ENCODE data around the gene CLPTM1L.

The CLPTM1L gene
- long read RNA-seq, donor 1, transcript CLPTM1L-201 (17 exons, 2,500 nt), result major isoform, 17 of 18 reads
- long read RNA-seq, donor 1, partial matches to known transcripts, result 0 of 18 reads
- long read RNA-seq, donor 1, other reads (novel, unspliced or antisense), result 0 of 18 reads
- long read RNA-seq, donor 2, transcript CLPTM1L-201 (17 exons, 2,500 nt), result major isoform, 23 of 28 reads
- long read RNA-seq, donor 2, partial matches to known transcripts, result 0 of 28 reads
- long read RNA-seq, donor 2, other reads (novel, unspliced or antisense), result 0 of 28 reads
- long read RNA-seq, donor 3, transcript CLPTM1L-201 (17 exons, 2,500 nt), result major isoform, 13 of 18 reads
- long read RNA-seq, donor 3, transcript CLPTM1L-204 (8 exons, 742 nt), result minor isoform, 5 of 18 reads
- long read RNA-seq, donor 3, partial matches to known transcripts, result 0 of 18 reads
- long read RNA-seq, donor 3, other reads (novel, unspliced or antisense), result 0 of 18 reads
- long read RNA-seq, donor 4, transcript CLPTM1L-201 (17 exons, 2,500 nt), result major isoform, 18 of 23 reads
- long read RNA-seq, donor 4, partial matches to known transcripts, result 0 of 23 reads
- long read RNA-seq, donor 4, other reads (novel, unspliced or antisense), result 0 of 23 reads
- long read RNA-seq, donor 5, transcript CLPTM1L-204 (8 exons, 742 nt), result minor isoform, 10 of 39 reads
- long read RNA-seq, donor 5, transcript CLPTM1L-201 (17 exons, 2,500 nt), result major isoform, 28 of 39 reads
- long read RNA-seq, donor 5, partial matches to known transcripts, result 0 of 39 reads
- long read RNA-seq, donor 5, other reads (novel, unspliced or antisense), result 0 of 39 reads
- long read RNA-seq, donor 6, transcript CLPTM1L-201 (17 exons, 2,500 nt), result major isoform, 20 of 35 reads
- long read RNA-seq, donor 6, partial matches to known transcripts, result 7 of 35 reads
- long read RNA-seq, donor 6, other reads (novel, unspliced or antisense), result 6 of 35 reads
- long read RNA-seq, donor 7, transcript CLPTM1L-201 (17 exons, 2,500 nt), result major isoform, 30 of 47 reads
- long read RNA-seq, donor 7, partial matches to known transcripts, result 9 of 47 reads
- long read RNA-seq, donor 7, other reads (novel, unspliced or antisense), result 0 of 47 reads
- long read RNA-seq, donor 8, transcript CLPTM1L-201 (17 exons, 2,500 nt), result major isoform, 24 of 34 reads
- long read RNA-seq, donor 8, transcript CLPTM1L-204 (8 exons, 742 nt), result minor isoform, 9 of 34 reads
- long read RNA-seq, donor 8, partial matches to known transcripts, result 0 of 34 reads
- long read RNA-seq, donor 8, other reads (novel, unspliced or antisense), result 0 of 34 reads

- peak; percentile 92 for DNase-seq
These were observed at the start of gene CLPTM1L for GRCh38 chr5:1344975-1345838. TSS of gene CLPTM1L (minus strand) at chr5:1345099. CDS start at chr5:1344841, 258 bp downstream.

- no peak for DNase-seq
These were observed 48.9 kb upstream of the CLPTM1L start for GRCh38 chr5:1393571-1394501.

DNA sequence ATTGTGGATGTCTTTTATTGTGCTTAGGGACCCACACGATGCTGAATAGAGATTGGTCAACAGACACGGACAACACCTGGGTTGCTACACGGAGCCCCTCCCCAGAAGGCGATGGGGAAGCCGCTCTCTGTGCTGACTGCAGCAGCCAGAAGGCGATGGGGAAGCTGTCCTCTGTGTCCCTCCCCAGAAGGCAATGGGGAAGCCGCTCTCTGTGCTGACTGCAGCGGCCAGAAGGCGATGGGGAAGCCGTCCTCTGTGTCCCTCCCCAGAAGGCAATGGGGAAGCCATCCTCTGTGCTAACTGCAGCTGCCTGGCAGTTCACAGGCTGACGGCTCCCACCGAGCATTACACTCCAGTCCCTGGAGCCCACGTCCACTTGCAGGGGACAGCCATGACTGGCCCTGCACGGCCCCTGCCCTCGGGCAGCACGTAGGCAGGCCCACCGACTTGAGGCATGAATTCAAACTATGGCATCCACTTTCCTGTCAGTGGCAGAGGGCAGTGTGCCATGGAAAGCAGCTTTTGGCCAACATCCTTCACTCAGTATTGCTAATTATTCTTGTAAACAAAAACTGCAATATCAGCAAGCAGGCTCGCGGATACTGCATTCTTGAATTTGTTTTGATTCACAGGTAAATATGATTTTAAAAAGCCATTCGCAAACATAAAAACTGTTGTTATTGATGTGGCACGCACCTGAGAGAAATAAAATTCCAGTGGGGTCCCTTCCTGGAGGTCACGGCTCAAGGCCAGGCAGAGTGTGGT is 48.1 kb upstream of the CLPTM1L start:
- no peak for DNase-seq

DNA sequence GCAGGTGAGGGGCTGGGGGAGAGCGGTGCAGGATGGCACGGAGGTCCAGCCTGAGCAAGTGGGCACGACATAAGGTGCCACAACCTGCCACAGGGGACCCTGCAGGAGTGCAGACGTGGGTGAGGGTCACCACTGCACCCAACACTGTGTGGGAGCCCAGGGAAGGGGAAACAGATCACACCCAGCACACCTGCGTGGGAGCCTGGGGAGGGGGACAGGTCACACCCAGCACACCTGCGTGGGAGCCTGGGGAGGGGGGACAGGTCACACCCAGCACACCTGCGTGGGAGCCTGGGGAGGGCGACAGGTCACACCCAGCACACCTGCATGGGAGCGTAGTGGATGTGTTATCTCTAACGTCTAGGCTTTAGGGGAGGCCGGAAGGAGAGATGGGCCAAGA is 47.4 kb upstream of the CLPTM1L start:
- DNase-seq, result no peak

GRCh38 chr5:1391691-1392090 is 46.8 kb upstream of the CLPTM1L start:
- DNase-seq, result no peak

DNA sequence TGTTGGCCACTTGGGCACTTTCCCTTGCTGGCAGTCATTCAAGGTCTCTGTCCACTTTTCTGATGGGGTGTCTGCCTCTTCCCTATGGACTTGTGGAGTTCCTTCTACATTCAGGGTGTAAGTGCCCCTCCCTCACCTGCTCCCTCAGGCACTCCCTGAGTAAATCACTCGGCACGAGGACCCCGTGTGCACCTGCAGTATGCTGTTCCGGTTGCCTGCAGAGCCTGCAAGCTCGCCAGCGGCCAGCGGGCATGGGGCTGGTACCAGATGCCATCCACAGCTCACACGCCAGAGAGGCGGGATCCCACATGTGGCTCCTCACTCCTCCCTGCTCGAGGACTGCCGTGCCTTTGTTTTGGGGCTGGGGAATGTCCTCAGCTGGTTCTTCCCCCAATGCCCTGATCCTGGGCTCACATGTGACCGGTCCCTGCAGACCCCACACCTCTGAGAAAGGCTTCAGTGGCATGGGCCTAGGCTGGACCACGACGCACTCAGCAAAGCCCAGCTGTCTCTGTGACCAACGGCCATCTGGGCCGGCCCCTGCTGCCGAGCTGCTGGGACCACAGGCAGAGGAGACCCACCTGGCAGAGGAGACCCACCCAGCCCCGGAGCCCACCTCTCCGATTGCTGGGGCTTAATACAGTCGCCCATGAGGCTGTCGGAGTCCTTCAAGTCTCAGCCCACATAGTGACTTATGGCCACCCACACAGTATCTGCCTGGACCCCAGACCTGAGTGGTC is 46.1 kb upstream of the CLPTM1L start:
- DNase-seq, result no peak

- DNase-seq, result no peak
These were observed 45.4 kb upstream of the CLPTM1L start for GRCh38 chr5:1390333-1390732.

- DNase-seq, result no peak
These were observed 43.6 kb upstream of the CLPTM1L start for GRCh38 chr5:1388383-1388967.

GRCh38 chr5:1387876-1388275 is 43.0 kb upstream of the CLPTM1L start:
- no peak for DNase-seq

- peak; percentile 26 for DNase-seq
These were observed 42.3 kb upstream of the CLPTM1L start for GRCh38 chr5:1387059-1387755.

DNA sequence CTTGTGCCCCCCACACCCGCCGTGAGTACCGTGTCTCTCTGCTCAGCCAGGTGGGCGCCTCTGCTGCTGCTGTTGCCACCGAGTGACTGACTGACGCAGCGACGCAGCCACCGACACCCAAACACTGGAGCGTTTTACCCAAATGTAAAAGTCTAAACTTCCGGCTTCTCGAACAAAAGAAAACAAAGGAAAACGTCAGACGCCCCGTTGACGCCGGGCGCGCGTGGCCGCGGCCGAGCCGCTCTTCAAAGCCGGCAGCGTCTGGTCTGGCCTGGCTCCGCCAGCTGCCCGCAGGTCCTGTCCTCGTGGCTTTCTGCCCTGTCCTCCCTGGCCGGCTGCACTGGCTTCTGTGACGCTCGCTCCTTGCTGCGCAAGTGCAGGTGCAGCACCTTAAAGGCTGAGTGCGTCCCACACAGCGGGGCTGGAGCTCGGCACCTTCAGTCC is 41.4 kb upstream of the CLPTM1L start:
- DNase-seq, result peak; percentile 76

- DNase-seq, result no peak
These were observed 40.7 kb upstream of the CLPTM1L start for GRCh38 chr5:1385395-1386273.

GRCh38 chr5:1384521-1384920 is 39.6 kb upstream of the CLPTM1L start:
- no peak for DNase-seq

- DNase-seq, result no peak
These were observed 39.0 kb upstream of the CLPTM1L start for GRCh38 chr5:1383886-1384401.

DNA sequence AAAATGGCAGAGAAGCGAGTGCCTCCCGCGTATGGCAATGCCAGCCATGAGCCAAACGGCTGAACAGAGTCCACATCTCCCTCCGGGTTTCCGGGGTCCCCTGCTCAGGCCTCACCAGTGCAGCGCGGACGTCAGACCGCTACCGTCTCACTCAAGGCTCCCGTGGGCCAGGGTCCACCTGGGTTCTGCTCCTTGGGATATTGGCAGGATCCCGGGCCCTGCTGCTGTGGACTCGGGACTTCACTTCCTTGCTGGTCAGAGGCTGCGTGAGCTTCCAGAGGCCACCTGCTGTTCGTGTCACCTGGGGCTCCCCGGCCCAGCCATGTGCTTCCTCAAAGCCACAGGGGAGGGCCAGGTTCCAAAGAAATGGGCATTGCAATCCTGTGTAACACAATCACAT is 38.4 kb upstream of the CLPTM1L start:
- no peak for DNase-seq

GRCh38 chr5:1382248-1382700 is 37.4 kb upstream of the CLPTM1L start:
- no peak for DNase-seq

All from right kidney (tissue), 9 donors.